GM12872 (cell line): ENCODE data around the gene IER3.

ENCODE experiments used
- CTCF ChIP-seq: IDR thresholded peaks from 3 replicates; pipeline ENCODE4 v1.5.1; 2011; ENCODE audit warnings: low read depth, mild to moderate bottlenecking, low read length, moderate library complexity; ENCODE audit not compliant: insufficient read depth

IER3 gene

GRCh38 chr6:30781743-30782424, 37.5 kb upstream of the IER3 start:
- TF ChIP-seq CTCF = no peak

GRCh38 chr6:30781395-30781742, 37.0 kb upstream of the IER3 start:
- TF ChIP-seq CTCF = no peak

- no peak for TF ChIP-seq CTCF
Measured at GRCh38 chr6:30780642-30780920, 36.2 kb upstream of the IER3 start.

- no peak for TF ChIP-seq CTCF
Measured at GRCh38 chr6:30779850-30780641, 35.7 kb upstream of the IER3 start.

GRCh38 chr6:30778001-30778635, 33.8 kb upstream of the IER3 start:
- no peak for TF ChIP-seq CTCF

GRCh38 chr6:30777155-30777485, 32.8 kb upstream of the IER3 start:
- no peak for TF ChIP-seq CTCF

GRCh38 chr6:30776390-30777154, 32.2 kb upstream of the IER3 start:
- no peak for TF ChIP-seq CTCF
